HPDE6-E6E7 (cell line): Measurements from ENCODE around the gene ECHS1.
"Not testable (repeated sequence)": the region's sequence is repeated elsewhere in the genome, so short reads cannot be mapped to it uniquely, and the experiment has no call there.

Experiments
- DNase-seq: peaks from one replicate; pipeline ENCODE4 v3.0.0; 2011; ENCODE audit warnings: missing footprints; ENCODE audit errors: extremely low spot score

The ECHS1 gene

GRCh38 chr10:133399123-133399601 is 26.0 kb upstream of the ECHS1 start:
- DNase-seq: no peak

- DNase-seq: no peak
Observed at GRCh38 chr10:133397938-133398337, 24.8 kb upstream of the ECHS1 start.

GRCh38 chr10:133396035-133396624 is 23.0 kb upstream of the ECHS1 start:
- no peak for DNase-seq

GRCh38 chr10:133394801-133395221 is 21.7 kb upstream of the ECHS1 start:
- no peak for DNase-seq

GRCh38 chr10:133394064-133394663 is 21.0 kb upstream of the ECHS1 start, which contains the start of gene MTG1:
TSS of gene MTG1 (plus strand) at chr10:133394157. CDS start at chr10:133394221, 64 bp downstream.
- DNase-seq: peak; percentile 94

GRCh38 chr10:133393401-133394063 is 20.4 kb upstream of the ECHS1 start:
- DNase-seq: no peak

- DNase-seq: no peak
Observed at GRCh38 chr10:133391761-133392518, 18.8 kb upstream of the ECHS1 start.

GRCh38 chr10:133391249-133391635 is 18.1 kb upstream of the ECHS1 start:
- DNase-seq: no peak

GRCh38 chr10:133390597-133391248 is 17.6 kb upstream of the ECHS1 start:
- no peak for DNase-seq

- no peak for DNase-seq
Observed at GRCh38 chr10:133388973-133389818, 16.0 kb upstream of the ECHS1 start.

GRCh38 chr10:133388236-133388972 is 15.2 kb upstream of the ECHS1 start:
- DNase-seq: no peak

GRCh38 chr10:133386951-133387350 is 13.8 kb upstream of the ECHS1 start:
- not testable (repeated sequence) for DNase-seq

GRCh38 chr10:133385214-133385613 is 12.1 kb upstream of the ECHS1 start:
- DNase-seq: no peak

GRCh38 chr10:133384071-133384470 is 10.9 kb upstream of the ECHS1 start:
- no peak for DNase-seq

- no peak for DNase-seq
Observed at GRCh38 chr10:133383551-133383950, 10.4 kb upstream of the ECHS1 start.

GRCh38 chr10:133381036-133381435 is 7.9 kb upstream of the ECHS1 start:
- DNase-seq: no peak

GRCh38 chr10:133379801-133380666 is 6.9 kb upstream of the ECHS1 start:
- no peak for DNase-seq

GRCh38 chr10:133379152-133379800 is 6.1 kb upstream of the ECHS1 start, which contains the start of gene PAOX:
TSS of gene PAOX (plus strand) at chr10:133379262. CDS start at chr10:133379317, 55 bp downstream.
- DNase-seq: peak; percentile 69
